Measurements from ENCODE around the gene GIPC3. TPM values are rescaled to one million over a fixed set of nuclear protein-coding genes. Genes with fewer than 3 reads are reported as not detected.
"Not testable (repeated sequence)": the region's sequence is repeated elsewhere in the genome, so short reads cannot be mapped to it uniquely, and the experiment has no call there.

GIPC3 gene
- total RNA-seq, 2 donors from 2014 or later: 0.32 to 0.42 TPM

- no peak for ATAC-seq (replicated peaks)
- no peak overlapping the region for H3K27ac Mint-ChIP-seq
- no peak overlapping the region for H3K4me3 Mint-ChIP-seq
- H3K9me3 Mint-ChIP-seq: no peaks in the 10 kb centered on the region
- H3K27me3 Mint-ChIP-seq: no peaks in the 10 kb centered on the region
- H3K4me1 Mint-ChIP-seq: no peaks in the 10 kb centered on the region
- H3K36me3 Mint-ChIP-seq (ENCODE audit: low read depth): no peaks in the 10 kb centered on the region
Observed at GRCh38 chr19:3563709-3564524, 21.4 kb upstream of the GIPC3 start.

DNA sequence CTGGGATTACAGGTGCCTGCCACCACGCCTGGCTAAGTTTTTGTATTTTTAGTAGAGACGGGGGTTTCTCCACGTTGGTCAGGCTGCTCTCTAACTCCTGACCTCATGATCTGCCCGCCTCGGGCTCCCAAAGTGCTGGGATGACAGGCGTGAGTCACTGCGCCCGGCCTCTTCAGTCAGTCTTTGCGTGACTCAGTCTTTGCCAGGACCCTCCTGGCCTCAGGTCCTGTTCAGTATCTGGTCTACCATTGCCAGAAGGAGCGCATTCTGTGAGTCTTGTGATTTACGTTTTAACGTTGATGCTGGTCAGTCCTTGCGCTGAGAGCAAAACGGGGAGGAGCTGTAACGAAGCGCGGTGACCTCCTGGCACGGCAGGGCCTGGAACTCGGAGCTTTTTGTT lies 20.1 kb upstream of the GIPC3 start:
- Mint-ChIP-seq H3K9me3 (no peaks in the 10 kb centered on the region), H3K4me1 (no peaks in the 10 kb centered on the region), H3K27me3 (no peaks in the 10 kb centered on the region), H3K4me3 (no peak overlapping the region), H3K36me3 (ENCODE audit: low read depth) (no peaks in the 10 kb centered on the region), H3K27ac (no peak overlapping the region)
- no peak for ATAC-seq (replicated peaks)

DNA sequence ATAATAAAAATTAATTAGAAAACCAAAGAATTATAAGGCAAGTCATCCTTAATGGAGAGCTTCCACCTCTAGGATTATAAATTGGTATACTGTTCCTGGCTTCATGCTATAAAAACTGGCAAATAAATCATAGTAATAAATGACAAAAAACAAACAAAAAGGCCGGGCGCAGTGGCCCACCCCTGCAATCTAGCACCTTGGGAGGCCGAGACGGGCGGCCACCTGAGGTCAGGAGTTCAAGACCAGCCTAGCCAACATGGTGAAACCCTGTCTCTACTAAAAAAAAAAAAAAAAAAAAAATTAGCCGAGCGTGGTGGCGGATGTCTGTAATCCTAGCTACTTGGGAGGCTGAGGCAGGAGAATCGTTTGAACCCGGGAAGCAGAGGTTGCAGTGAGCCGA lies 15.2 kb upstream of the GIPC3 start:
- not testable (repeated sequence) for H3K27ac Mint-ChIP-seq; H3K27me3 Mint-ChIP-seq; H3K4me3 Mint-ChIP-seq; H3K9me3 Mint-ChIP-seq; H3K36me3 Mint-ChIP-seq (ENCODE audit: low read depth); ATAC-seq (replicated peaks); H3K4me1 Mint-ChIP-seq

DNA sequence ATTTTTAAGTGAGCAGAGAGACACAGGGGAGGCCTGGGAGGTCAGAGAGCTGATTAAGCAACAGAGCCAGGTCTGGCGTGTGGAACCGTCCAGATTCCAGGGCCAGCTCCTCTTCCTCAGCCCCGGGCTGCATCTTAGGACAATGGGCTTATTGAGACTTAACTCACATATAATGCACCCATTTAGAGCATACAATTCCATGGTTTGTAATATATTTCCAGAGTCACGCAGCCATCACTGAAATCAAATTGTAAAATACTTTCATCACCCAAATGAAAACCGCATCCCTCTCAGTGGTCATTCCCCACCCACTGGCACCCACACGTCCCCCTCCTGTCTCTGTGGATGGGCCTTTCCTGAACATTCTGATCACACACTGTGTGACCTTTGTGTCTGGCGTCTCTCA lies 14.7 kb upstream of the GIPC3 start:
- H3K27me3 Mint-ChIP-seq: no peaks in the 10 kb centered on the region
- no peak for ATAC-seq (replicated peaks)
- H3K4me3 Mint-ChIP-seq: no peak overlapping the region
- no peak overlapping the region for H3K27ac Mint-ChIP-seq
- H3K4me1 Mint-ChIP-seq: peaks cover 6% of the 10 kb centered on the region
- peaks cover 16% of the 10 kb centered on the region for H3K36me3 Mint-ChIP-seq (ENCODE audit: low read depth)
- no peaks in the 10 kb centered on the region for H3K9me3 Mint-ChIP-seq

DNA sequence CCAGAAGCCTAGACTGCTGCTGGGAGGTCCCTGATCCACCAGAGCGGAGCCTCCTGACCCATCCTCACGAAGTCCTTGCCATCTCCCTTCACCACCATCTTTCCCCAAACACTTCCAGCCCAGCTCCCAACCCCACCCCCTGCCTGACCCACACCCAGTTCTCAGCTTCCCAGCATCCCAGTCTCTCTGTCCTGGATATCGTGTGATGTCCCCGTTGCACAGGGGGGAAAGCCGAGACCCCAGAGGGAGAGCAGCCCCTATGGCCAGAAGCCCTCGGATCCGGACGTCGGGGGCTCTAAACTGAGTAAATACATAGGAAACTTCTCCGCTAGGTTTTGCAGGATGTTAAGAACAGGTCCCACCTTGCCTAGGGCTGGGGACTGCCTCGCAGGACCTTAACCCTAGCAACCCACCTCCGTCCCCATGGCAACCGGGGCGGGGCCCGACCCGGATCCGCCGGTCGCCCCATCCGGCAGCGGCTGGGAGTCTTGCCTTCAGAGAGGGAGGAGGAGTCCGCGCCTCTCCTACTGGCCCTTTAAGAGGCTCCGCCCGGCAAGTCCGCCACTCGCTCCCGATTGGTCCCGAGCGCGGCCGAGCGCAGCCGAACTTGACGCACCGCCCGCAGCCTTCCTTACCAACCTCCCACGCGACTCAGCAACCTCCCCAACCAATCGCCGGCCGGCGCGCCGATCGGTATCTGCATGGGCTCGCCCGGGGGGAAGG lies 13.0 kb upstream of the GIPC3 start:
- Mint-ChIP-seq H3K4me3 (peak overlapping the region; percentile 73), H3K27ac (peak overlapping the region; percentile 7), H3K36me3 (ENCODE audit: low read depth) (peaks cover 16% of the 10 kb centered on the region), H3K9me3 (no peaks in the 10 kb centered on the region), H3K4me1 (peaks cover 6% of the 10 kb centered on the region), H3K27me3 (no peaks in the 10 kb centered on the region)
- ATAC-seq (replicated peaks): peak; percentile 96

- no peak for ATAC-seq (replicated peaks)
- Mint-ChIP-seq H3K27ac (peak within 1 kb of the TSS; percentile 50), H3K9me3 (no peaks in the 10 kb centered on the region), H3K27me3 (no peaks in the 10 kb centered on the region), H3K4me3 (peak within 1 kb of the TSS; percentile 73), H3K4me1 (peaks cover 6% of the 10 kb centered on the region), H3K36me3 (ENCODE audit: low read depth) (peaks cover 16% of the 10 kb centered on the region)
Observed at GRCh38 chr19:3572855-3573161, 12.5 kb upstream of the GIPC3 start, which contains the start of gene HMG20B. Gene HMG20B, plus strand, starts transcription at chr19:3572944. Its CDS starts 366 bp downstream, at chr19:3573310.

DNA sequence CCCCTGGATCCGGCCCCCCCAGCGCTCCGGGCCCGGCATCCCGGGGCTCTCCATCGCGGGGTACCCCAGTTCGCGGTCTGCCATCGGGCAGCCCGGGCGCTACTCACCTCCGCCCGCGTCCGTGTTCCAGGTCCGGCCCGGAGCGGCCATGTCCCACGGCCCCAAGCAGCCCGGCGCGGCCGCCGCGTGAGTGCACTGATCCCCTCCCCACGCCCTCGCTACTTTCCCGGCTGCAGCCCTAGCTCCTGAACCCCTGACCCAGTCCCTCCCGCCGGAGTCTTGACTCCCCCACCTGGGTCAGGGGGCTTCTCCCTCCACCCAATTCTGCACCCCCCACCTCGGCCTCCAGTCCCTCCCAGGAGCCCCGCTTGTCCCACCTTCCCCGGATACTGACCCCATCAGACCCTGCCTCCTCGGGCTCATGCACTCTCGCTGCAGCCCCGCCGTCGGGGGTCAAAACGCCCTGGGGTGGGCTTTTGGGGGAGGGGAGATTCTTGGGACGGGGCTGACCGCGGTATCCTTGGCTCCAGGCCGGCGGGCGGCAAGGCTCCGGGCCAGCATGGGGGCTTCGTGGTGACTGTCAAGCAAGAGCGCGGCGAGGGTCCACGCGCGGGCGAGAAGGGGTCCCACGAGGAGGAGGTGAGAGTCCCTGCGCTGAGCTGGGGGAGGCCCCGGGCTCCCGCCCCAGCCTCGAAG lies 12.0 kb upstream of the GIPC3 start:
- no peaks in the 10 kb centered on the region for H3K9me3 Mint-ChIP-seq
- H3K36me3 Mint-ChIP-seq (ENCODE audit: low read depth): peaks cover 16% of the 10 kb centered on the region
- peak overlapping the region; percentile 73 for H3K4me3 Mint-ChIP-seq
- H3K27me3 Mint-ChIP-seq: no peaks in the 10 kb centered on the region
- peak overlapping the region; percentile 50 for H3K27ac Mint-ChIP-seq
- H3K4me1 Mint-ChIP-seq: peaks cover 6% of the 10 kb centered on the region
- peak; percentile 12 for ATAC-seq (replicated peaks)

GRCh38 chr19:3573858-3574637 lies 11.2 kb upstream of the GIPC3 start:
- H3K27ac Mint-ChIP-seq: peak overlapping the region; percentile 50
- peak overlapping the region; percentile 73 for H3K4me3 Mint-ChIP-seq
- peak; percentile 22 for ATAC-seq (replicated peaks)

GRCh38 chr19:3575260-3575741 lies 10.0 kb upstream of the GIPC3 start:
- Mint-ChIP-seq H3K4me3 (no peak overlapping the region), H3K27ac (no peak overlapping the region), H3K27me3 (no peaks in the 10 kb centered on the region), H3K9me3 (no peaks in the 10 kb centered on the region), H3K36me3 (ENCODE audit: low read depth) (peaks cover 16% of the 10 kb centered on the region), H3K4me1 (peaks cover 6% of the 10 kb centered on the region)
- ATAC-seq (replicated peaks): no peak

More at GRCh38 chr19:3573858-3574637, 11.2 kb upstream of the GIPC3 start:
- no peaks in the 10 kb centered on the region for H3K9me3 Mint-ChIP-seq
- H3K36me3 Mint-ChIP-seq (ENCODE audit: low read depth): peaks cover 16% of the 10 kb centered on the region
- H3K4me1 Mint-ChIP-seq: peaks cover 6% of the 10 kb centered on the region
- no peaks in the 10 kb centered on the region for H3K27me3 Mint-ChIP-seq

- Mint-ChIP-seq H3K4me3 (no peak overlapping the region), H3K36me3 (ENCODE audit: low read depth) (peaks cover 16% of the 10 kb centered on the region), H3K9me3 (no peaks in the 10 kb centered on the region), H3K27me3 (no peaks in the 10 kb centered on the region), H3K27ac (no peak overlapping the region), H3K4me1 (peaks cover 6% of the 10 kb centered on the region)
- no peak for ATAC-seq (replicated peaks)
Observed at GRCh38 chr19:3575949-3576673, 9.2 kb upstream of the GIPC3 start.

DNA sequence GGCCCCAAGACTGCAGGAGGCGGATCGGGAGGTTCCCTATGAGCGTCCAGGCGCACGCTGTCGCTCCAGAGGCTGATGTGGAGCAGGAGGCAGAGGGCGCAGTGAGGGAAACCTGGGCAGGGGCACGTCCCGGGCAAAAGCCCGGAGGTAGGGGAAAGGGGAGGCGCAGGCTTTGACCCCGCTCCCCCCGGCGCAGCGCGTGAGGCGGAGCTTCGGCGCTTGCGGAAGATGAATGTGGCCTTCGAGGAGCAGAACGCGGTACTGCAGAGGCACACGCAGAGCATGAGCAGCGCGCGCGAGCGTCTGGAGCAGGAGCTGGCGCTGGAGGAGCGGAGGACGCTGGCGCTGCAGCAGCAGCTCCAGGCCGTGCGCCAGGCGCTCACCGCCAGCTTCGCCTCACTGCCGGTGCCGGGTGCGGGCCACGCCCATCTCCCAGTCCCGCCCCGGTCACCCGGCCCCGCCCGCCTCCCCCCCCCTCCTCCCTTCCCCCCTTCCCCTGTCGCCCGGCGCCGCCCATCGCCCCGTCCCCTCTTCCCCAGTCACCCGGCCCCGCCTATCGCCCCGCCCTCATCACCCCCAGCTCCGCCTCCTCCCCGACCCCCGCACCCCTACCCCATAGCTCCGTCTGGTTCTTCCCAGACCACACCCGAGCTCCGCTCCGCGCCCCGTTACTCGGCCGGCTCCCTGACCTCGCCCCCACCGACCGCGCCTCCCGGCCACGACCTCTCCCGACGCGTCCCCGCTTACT lies 8.4 kb upstream of the GIPC3 start:
- peaks cover 6% of the 10 kb centered on the region for H3K4me1 Mint-ChIP-seq
- no peak overlapping the region for H3K4me3 Mint-ChIP-seq
- H3K27ac Mint-ChIP-seq: no peak overlapping the region
- peaks cover 16% of the 10 kb centered on the region for H3K36me3 Mint-ChIP-seq (ENCODE audit: low read depth)
- H3K27me3 Mint-ChIP-seq: no peaks in the 10 kb centered on the region
- no peaks in the 10 kb centered on the region for H3K9me3 Mint-ChIP-seq
- no peak for ATAC-seq (replicated peaks)

GRCh38 chr19:3577723-3578344 lies 7.4 kb upstream of the GIPC3 start:
- Mint-ChIP-seq H3K4me1 (peaks cover 6% of the 10 kb centered on the region), H3K36me3 (ENCODE audit: low read depth) (peaks cover 16% of the 10 kb centered on the region), H3K4me3 (no peak overlapping the region), H3K9me3 (no peaks in the 10 kb centered on the region), H3K27ac (no peak overlapping the region), H3K27me3 (no peaks in the 10 kb centered on the region)
- no peak for ATAC-seq (replicated peaks)

GRCh38 chr19:3578390-3578789 lies 6.9 kb upstream of the GIPC3 start:
- H3K4me3 Mint-ChIP-seq: no peak overlapping the region

More at GRCh38 chr19:3578390-3578789, 6.9 kb upstream of the GIPC3 start:
- no peaks in the 10 kb centered on the region for H3K27me3 Mint-ChIP-seq
- no peak for ATAC-seq (replicated peaks)
- H3K9me3 Mint-ChIP-seq: no peaks in the 10 kb centered on the region
- peaks cover 16% of the 10 kb centered on the region for H3K36me3 Mint-ChIP-seq (ENCODE audit: low read depth)
- peaks cover 6% of the 10 kb centered on the region for H3K4me1 Mint-ChIP-seq
- no peak overlapping the region for H3K27ac Mint-ChIP-seq
